Stimulated activated CD8-positive, alpha-beta memory T cell treated with anti-CD3 and anti-CD28 coated beads, Interleukin-15, amount 100 ng/mL, for 4 hours (primary cell): ENCODE data around the gene CYP4F2.
A peak's percentile ranks its signal among the peaks of the same experiment; 100 is the strongest.
"Not testable (repeated sequence)": the region's sequence is repeated elsewhere in the genome, so short reads cannot be mapped to it uniquely, and the experiment has no call there.

ENCODE experiments used
- DNase-seq, 2 donors: peaks; one replicate each; pipeline ENCODE4 v3.0.0-alpha.2; 2020; ENCODE audit warnings: low read depth in 2 of 2

The CYP4F2 gene

DNA sequence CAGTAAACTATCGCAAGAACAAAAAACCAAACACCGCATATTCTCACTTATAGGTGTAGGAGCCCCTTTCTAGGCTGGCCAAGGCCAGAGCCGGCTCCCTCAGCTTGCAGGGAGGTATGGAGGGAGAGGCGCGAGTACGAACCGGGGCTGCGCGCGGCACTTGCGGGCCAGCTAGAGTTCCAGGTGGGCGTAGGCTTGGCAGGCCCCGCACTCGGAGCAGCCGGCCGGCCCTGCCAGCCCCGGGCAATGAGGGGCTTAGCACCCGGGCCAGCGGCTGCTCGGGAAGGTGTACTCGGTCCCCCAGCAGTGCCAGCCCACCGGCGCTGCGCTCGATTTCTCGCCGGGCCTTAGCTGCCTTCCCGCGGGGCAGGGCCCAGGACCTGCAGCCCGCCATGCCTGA lies 1.7 kb upstream of the CYP4F2 start:
- not testable (repeated sequence) for DNase-seq

DNA sequence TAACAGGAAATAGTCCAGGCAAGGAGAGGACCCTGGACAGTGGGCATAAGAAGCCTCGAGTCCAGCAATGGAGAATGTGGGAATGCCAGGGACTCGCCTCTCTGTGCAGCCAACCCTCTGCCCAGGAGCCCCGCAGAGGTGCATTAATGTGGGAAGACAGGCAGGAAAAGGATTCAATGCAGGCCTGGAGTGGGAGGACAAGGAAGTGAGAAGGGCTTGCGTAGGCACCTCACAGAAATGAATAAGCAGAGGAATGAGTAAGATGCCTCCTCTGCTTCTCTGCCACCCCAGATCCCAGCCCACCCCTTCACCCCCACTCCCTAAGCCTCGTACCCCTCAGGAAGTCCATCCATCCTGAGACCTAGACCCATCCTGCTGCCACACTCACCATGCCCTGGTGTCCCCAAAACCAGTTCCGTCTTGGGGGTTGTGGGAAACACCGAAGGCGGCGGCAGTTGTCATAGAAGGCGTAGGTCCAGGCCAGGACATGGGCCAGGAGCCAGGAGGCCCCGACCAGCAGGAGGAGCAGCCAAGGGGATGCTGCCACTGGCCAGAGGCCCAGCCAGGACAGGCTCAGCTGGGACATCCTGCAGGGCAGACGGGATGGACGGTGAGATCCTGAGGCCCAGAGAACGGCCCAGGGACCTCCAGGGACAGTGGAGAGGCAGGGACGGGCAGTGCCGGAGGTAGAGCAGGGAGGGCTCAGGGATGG lies 692 bp downstream of the CYP4F2 start:
- DNase-seq: no peak

DNA sequence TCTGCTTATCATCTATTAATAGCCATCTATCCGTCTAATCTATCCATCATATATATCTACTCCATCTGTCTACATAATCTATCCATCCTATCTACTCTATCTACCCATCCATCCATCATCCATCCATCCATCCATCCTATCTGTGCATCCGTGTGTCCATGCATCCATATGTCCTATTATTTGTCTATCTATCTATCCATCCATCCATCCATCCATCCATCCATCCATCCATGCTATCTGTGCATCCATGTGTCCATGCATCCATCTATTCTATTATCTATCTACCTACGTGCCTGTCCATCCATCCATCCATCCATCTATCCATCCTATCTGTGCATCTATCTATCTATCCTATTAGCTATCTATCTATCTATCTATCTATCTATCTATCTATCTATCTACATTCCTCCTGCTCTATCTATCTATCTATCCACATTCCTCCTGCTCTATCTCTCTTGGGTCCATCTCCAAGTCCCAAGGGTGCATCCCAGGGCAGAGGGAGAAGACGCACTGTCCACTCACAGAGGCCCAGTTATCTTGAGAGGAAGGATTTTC lies 1.9 kb downstream of the CYP4F2 start:
- no peak for DNase-seq

DNA sequence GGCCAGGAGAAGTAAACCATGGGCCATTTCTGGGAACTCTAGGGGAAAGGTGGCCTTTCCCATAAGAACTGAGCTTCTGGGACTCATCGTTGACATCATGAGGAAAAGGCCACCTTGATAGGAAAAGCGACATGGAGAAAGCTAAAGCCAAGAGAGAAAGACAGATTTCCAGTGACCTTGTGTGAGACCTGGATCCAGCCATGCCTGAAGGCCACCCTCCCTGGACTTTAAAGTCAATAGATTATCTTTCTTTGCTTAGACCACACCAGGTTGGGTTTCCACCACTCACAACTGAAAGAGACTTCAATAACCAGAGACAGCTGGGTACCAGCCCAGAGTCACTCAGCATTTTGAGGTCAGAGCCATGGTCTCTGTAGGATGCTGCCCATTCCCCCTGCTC lies 3.5 kb downstream of the CYP4F2 start:
- no peak for DNase-seq

DNA sequence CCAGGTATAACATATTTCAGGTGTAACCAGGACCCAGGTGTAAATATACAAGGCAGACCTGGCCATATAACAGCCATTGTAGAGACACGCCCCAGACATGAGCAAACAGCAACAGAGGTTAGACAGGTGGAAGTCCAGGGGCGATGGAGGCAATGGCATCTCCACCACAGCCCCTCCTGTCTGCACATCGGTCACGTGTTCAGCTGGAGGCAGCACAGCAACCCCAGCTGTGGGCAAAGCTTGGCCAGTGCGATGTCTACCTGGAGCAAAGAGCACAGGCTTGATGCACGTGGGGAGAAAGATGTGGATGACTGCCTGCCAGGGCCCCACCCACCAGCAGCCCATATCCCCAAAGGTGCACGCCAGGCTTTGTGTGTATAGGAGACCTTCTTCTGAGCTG lies 4.4 kb downstream of the CYP4F2 start:
- DNase-seq: no peak

DNA sequence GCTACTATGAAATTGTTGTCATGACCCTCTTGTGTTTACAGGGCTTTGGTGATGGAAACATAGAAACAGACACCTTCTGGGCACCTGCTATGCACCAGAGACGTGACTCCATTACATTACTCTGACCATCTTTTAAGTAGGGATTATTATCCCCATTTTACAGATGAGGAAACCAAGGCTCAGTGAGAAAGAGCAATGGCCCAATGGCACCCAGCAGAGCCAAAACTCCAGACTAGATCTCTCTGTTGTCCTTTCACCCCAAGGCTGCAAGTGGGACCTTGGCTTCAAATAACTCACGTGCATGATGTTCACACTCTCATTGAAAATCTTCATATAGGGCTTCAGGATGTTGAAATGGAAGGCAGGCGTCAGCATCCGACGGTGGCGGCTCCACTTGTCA lies 5.9 kb downstream of the CYP4F2 start:
- no peak for DNase-seq

DNA sequence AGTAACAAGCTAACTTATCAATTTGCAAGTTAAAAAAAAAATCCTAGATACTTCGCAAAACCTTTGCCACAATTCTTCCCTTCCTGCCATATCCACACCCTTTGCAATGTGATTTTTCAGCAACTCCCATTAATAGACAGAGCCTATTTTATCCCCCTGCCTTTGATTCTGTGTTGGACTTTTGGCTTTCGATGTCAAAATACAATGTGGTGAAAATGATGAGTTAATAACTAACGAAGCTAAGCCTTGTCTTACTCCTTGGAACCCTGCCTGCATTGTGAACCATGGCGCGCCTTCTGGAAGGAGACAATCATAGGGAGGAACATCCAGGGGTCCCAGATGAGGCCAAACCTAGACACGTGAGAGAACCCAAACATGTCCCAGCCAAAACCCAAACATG lies 6.4 kb downstream of the CYP4F2 start:
- DNase-seq: no peak

DNA sequence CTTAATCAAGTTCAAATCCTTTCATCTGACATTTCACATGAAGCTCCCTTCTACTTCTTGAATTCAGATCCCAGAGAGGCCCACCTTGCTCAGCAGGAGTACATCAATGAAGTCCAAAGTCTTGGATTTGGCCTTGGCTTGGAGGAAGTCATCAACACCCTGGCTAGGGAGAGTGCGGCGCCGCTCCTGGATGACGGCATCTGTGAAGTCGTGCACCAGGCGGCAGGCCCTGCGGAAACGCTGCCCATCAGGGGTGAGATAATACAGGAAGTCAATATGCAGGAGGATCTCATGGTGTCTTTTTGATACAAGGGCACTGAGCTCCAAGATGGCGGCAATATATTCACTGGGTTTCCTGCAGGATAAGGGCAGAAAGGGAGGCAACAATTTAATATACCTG lies 8.5 kb downstream of the CYP4F2 start:
- DNase-seq: not testable (repeated sequence)

DNA sequence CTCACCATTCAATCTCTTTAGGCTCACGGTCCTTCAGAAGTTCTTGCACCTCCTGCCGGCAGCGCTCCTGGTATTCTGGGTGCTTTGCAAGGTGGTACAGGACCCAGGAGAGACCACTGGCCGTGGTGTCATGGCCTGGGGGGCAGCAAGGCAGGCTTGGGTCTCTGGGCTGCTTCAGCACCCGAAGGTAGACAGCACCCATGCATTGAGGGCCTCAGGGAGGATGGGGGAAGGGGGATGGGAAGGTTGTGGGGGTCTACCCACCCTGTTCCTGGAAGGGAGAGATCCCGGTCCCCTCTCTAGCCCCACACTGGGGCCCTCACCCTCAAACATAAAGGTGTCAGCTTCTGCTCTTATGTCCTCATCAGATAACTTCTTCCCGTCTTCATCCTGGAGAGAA lies 12.0 kb downstream of the CYP4F2 start:
- DNase-seq: no peak

DNA sequence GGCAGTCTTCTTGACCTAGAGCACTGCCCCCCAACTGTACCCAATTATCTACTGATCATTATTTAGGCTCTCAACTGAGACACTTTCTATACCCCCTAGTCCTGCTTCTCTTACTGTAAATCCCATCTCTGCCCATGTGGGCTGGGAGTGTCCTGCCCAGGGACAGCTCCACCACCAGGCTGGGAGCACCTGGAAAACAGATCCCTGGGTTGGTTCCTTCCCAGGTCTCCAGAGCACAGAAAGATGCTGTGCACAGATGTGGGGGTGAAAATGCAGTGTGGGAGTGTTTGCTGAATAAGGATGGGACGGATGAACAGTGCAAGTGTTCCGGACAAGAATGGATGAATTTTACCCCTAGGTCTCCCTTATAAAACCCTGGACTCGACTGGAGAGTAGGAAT lies 12.7 kb downstream of the CYP4F2 start:
- DNase-seq: no peak

DNA sequence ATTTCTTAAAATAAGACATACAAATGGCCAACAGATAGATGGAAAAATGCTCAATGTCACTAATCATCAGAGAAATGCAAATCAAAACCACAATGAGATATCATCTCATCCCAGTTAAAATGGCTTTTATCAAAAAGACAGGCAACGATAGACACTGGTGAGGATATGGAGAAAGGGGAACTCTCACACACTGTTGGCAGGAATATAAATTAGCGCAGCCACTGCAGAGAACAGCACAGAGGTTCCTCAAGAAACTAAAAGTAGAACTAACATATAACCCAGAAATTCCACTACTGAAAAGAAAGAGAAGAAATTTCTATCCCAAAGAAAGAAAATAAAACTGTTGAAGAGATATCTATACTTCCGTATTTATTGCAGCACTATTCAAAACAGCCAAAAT lies 14.5 kb downstream of the CYP4F2 start:
- DNase-seq: not testable (repeated sequence)

DNA sequence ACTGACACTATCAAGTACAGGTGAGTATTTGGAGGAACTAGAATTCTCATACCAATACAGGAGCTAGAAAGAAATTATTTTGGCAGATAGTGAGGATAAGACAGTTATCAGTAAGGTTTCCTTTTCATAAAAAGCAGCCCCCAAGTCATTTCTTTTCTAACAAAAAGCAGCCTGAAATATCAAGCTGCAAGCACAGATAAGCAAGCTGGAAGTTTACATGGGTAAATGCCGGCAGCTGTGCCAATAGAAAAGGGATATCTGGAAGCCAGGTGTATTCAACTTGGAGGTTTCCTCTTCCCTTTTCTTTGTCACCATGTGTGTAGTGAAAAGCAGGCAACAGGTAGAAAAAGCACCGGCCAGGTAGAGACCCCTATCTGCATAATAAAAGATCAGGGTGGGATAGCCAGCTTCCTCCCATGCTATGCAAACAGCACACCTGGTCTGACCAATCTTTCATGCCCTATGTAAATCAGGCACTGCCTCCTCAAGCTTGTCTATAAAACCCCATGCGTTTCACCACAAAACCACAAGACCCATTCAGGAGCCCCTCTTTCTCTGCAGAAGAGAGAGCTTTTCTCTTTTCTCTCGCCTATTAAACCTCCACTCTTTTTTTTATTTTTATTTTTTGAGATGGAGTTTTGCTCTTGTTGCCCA lies 22.9 kb downstream of the CYP4F2 start:
- no peak for DNase-seq

DNA sequence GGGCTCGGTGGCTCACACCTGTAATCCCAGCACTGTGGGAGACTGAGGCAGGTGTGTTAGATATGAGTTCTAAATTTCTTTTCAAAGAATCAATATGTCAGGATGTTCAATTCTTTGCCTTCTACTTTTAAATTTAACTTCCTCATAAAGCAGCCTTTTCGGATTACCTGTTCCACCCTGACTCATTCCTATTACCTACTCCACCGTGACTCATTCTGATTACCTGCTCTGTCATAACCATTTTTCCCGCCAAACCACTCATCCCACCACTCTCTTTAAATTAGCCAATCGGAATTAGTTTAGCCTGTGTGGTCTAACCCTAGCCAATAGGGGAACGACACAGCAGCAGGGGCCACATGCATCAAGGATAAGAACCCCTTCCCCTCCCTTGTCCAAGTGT lies 24.1 kb downstream of the CYP4F2 start:
- DNase-seq: not testable (repeated sequence)

DNA sequence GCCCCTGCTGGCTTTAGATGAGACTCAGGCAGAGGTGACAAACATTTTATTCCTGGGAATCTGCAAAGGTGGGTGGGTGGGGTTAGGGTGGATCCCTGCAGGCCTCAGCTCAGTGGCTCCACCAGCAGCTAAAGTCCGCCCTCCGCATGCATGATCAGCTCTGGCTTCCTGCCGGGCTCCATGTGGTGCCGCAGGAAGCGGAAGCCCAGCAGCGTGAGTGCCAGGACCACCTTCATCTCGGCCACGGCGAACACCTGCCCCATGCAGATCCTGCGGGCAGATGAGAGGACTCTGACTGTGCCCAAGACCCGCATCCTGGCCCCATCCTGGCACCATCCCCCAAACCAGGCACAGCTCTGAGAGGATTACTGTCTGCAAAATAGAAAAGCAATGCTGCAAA lies 26.3 kb downstream of the CYP4F2 start:
- DNase-seq: no peak

DNA sequence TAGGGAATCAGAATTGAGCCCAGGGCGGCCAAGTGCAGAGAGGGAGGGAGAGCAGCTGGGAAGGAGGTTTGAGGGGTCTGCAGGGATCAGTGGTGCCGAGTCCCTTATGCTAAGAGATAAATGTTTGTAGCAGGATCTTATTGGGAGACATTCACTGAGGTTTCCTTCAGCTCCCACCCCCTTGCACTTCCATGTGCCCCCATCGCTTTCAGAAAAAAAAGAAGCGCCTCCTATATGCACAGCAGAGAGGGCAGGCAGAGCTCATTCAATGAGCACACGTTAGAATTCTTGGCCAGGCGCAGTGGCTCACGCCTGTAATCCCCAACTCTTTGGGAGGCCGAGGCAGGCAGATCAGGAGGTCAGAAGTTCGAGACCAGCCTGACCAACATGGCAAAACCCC lies 28.0 kb downstream of the CYP4F2 start:
- DNase-seq: no peak

DNA sequence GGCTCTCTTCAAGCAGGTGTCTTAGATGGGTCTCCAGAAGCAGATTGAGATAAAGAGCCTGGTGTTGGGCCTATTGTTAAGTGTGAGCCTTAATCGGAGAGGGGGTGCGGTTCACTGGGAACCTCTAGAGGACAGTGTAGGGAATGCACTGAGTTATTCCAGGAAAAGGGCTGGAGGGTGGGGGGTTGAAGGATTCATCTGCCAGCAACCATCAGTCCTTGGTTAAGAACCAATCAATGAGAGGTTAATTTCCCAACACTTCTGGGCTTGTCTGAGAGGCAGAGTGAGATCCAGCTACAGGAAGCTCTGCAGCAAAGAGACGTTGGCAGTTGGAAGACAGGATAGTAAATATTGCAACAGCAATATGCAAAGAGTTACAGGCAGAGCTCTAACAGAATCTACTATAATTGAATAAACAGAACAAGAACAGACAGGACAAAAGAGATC lies 28.7 kb downstream of the CYP4F2 start:
- DNase-seq: peak in 1 of 2 donors; percentile 30

DNA sequence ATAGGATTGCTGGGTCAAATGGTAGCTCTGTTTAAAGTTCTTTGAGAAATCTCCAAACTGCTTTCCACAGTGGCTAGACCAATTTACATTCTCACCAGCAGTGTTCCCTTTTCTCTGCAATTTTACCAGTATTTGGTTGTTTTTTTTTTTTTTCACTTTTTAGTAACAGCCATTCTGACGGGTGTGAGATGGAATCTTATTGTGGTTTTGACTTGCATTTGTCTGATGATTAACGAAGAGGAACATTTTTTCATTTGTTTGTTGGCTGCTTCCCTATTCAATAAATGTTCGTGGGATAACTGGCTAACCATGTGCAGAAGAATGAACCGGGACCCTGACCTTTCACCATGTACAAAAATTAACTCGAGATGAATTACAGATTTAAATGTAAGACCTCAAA lies 31.2 kb downstream of the CYP4F2 start:
- no peak for DNase-seq

DNA sequence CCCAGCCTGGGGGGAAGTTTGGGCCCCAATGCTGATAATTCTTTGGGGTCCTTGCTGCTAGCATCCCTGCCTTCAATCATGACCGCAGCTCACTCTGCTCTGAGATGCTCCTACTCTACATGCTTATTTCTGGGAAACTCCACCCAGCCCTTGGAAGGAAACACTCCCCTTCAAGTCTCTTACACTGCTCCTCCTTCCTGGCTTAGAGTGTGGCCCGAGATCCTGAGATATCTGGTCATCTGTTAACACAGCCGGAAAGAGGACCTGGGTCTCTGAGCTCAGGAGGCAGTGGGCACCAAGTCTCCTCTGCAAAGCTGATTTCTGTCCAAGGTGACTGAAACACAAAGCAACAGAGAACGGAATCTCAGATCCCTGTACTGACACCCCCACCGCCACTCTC lies 33.0 kb downstream of the CYP4F2 start:
- DNase-seq: no peak

DNA sequence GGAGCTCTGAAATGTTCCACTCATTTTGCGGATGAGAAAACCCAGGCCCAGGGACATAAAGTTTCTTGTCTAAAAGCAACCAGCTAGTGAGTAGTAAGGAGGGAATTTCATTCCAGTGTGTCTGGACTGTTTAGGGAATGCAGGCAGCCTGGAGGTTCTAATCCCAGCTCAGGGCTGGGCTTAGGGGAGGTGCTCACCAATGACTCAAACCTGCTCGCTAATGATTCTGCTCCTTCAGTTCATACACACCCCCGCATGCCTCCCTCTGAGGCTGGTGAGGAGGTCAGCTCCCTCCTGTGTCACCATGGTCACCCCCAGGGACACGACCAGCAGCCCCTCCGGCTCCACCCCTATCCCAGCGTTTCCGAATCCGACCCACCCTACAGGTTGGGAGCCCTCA lies 34.6 kb downstream of the CYP4F2 start:
- DNase-seq: no peak

DNA sequence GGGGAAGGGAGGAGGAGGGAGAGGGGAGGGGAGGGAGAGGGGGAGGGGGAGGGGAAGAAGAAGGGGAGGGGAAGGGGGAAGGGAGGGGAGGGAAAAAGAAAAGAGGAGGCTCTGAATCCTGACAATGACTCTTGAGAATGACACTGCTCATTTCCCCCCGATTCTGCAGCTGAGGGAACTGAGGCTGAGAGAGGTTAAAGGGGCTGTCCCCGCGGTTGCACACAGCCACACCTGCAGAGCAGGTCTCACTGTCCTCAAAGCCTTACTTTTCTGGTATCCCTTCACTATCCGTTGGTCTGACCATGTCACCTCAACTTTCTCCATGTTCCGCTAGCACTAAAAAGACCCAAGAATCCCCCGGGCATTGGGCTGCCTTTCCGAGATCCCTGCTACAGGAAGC lies 35.4 kb downstream of the CYP4F2 start:
- DNase-seq: no peak

DNA sequence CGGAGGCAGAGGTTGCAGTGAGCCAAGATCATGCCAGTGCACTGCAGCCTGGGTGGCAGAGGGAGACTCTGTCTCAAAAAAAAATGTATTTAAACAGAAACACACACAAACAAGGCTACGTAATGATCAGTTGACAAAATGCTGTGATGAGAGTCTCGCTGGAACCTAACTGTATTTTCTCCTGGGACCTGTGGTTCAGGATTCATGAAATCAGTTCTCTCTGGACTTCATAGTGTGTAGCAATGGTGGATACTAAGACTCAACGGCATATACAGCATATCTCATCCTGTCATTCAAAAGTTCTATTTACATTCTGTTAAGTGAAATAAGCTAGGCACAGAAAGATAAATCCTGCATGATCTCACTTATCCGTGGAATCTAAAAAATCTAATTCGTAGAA lies 37.4 kb downstream of the CYP4F2 start:
- no peak for DNase-seq

DNA sequence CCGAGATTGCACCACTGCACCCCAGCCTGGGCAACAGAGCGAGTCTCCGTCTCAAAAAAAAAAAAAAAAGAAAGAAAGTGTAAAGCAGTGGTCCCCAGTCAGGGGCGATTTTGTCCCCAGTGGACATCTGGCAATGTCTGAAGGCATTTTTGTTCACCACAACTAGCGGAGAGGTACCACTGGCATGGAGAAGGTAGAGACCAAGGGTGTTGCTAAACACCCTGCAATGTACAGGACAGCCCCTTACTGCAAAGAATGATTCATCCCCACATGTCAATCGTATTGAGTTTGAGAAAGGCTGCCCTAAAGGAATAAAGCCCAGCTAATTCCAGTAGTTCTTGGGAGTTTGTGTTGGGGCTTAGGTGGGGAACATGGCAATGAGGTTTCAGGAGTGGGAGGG lies 38.7 kb downstream of the CYP4F2 start:
- no peak for DNase-seq

DNA sequence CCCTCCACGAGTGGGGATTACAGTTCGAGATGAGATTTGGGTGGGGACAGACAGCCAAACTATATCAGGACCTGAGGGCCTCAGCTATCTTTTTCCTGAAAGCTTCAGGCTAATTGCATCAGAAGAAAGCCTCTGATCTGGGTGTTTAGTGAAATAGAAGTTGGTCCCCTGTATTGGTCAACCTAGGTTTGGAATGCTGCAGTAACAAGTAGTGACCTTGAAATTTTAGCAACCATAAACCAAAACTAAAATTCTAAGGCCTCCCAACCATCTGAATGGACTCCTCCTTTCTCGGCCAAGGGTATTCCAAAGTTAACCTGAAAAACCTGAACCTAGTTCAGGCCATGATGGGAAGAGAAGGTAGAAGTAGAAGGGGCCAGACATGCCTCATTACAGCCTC lies 47.5 kb downstream of the CYP4F2 start:
- DNase-seq: no peak
